ENCODE results near the gene RBM20. TPM values are rescaled to one million over a fixed set of nuclear protein-coding genes. Genes with fewer than 3 reads are reported as not detected.

The RBM20 gene
- total and polyA plus RNA-seq, 2 experiments from 2014 or later = not detected

DNA sequence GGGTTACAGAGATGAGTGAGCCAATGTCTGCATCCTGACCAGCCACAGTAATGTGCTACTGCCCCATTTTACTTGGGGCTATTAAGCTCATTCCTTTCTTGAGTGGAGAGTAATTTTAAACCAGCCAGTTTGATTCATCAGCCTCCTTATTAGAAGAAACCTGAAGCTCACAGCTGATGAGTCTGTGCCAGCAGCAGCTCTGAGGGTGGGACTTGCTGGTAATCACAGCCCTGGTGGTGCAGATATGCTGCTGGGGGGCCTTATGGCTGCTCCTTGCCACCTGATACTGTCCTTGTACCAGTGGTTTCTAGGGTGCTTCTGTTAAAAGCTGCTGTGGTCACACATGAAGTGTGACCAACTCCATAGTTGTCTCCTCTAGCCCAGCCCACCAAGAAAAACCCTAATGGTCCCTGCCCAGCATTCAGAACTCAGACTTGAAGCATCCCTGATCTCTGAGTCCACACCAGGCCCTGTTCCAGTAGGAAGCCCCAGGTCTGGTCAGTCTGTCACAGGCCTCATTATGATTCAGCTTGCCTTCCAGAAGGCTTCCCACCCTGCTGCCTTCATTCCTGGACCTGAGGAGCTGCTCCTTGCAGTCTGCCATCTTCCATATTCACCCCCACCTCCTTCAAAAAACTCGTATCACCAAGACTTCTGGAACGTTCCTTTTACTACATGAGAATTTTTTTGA lies 28.9 kb upstream of the RBM20 start:
- H3K27ac ChIP-seq = no peak overlapping the region
- H4K20me1 ChIP-seq (ENCODE audit: insufficient read depth) = no peaks in the 10 kb centered on the region
- H2AFZ ChIP-seq = 0 out of 2 replicates have a peak overlapping the region, but pooled peaks have one; percentile 1
- in situ Hi-C loops (cut with MboI) = loop anchor here (25.0 kb wide), 1 partner anchor 272 kb away; no protein-coding TSS in a partner anchor
- TF ChIP-seq EZH2 (IDR thresholded peaks at IDR 0.05; ENCODE audit: insufficient read depth, poor library complexity, severe bottlenecking) (no peak), EZH2phosphoT487 (IDR thresholded peaks at IDR 0.05; ENCODE audit: insufficient read depth, low read depth) (no peak)
- H3K9ac ChIP-seq = no peak overlapping the region
- no peaks in the 10 kb centered on the region for H3K9me3 ChIP-seq (ENCODE audit: low read depth)
- no peak overlapping the region for H3K4me3 ChIP-seq
- H3K4me2 ChIP-seq (ENCODE audit: unreplicated experiment) = no peak overlapping the region
- H3K9me2 ChIP-seq (ENCODE audit: insufficient read depth) = no peaks in the 10 kb centered on the region
- no peaks in the 10 kb centered on the region for H3K79me2 ChIP-seq (ENCODE audit: insufficient read depth)
- H3K27me3 ChIP-seq (replicated peaks; ENCODE audit: insufficient read depth) = no peaks in the 10 kb centered on the region
- H3K4me1 ChIP-seq (ENCODE audit: insufficient read depth) = peaks cover 11% of the 10 kb centered on the region; the same call in 1 of the 2 replicates
- H3K36me3 ChIP-seq (ENCODE audit: low read depth) = no peaks in the 10 kb centered on the region
- 63 to 69% methylated on average over 2 of the region's 2 CpGs for WGBS, 2 experiments (ENCODE audit: low coverage in 1 of 2, low lambda C conversion rate in 2 of 2, missing lambda C conversion rate in 2 of 2)
- no peaks in the 10 kb centered on the region for H3F3A ChIP-seq (ENCODE audit: insufficient read depth)
- DNase-seq = peak; percentile 48

DNA sequence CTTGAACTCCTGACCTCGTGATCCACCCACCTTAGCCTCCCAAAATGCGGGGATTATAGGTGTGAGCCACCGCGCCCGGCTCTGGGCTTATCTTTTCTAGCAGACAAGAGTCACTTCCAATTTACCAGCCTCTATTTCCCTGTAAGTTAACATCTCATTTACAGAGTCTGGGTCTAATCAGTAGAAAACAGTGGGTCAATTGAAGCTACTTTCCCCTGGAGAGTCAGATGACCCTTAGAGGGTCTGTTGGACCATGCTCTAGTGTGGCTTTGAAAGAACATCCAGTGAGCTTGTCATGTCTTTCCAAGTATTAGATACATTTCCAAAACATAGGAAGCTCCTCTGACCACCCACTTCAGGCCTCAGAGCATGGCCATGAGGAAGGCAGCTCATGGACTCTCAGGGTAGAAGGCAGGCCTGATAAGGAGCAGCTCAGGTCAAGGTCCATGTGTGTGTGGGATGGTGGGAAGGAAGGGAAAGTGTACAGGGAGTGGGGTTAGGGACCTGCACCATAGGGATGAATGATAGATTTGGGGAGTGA lies 27.6 kb upstream of the RBM20 start:
- Histone ChIP-seq H2AFZ (no peak overlapping the region), H3K9ac (no peak overlapping the region), H3K4me1 (ENCODE audit: insufficient read depth) (peaks cover 11% of the 10 kb centered on the region; the same call in 1 of the 2 replicates), H3K9me3 (ENCODE audit: low read depth) (no peaks in the 10 kb centered on the region), H3K36me3 (ENCODE audit: low read depth) (no peaks in the 10 kb centered on the region), H3K27ac (no peak overlapping the region), H3K27me3 (replicated peaks; ENCODE audit: insufficient read depth) (no peaks in the 10 kb centered on the region), H3K4me2 (ENCODE audit: unreplicated experiment) (no peak overlapping the region), H3K79me2 (ENCODE audit: insufficient read depth) (no peaks in the 10 kb centered on the region), H4K20me1 (ENCODE audit: insufficient read depth) (no peaks in the 10 kb centered on the region), H3K4me3 (no peak overlapping the region), H3K9me2 (ENCODE audit: insufficient read depth) (no peaks in the 10 kb centered on the region), H3F3A (ENCODE audit: insufficient read depth) (no peaks in the 10 kb centered on the region)
- no peak for DNase-seq
- in situ Hi-C loops (cut with MboI) = loop anchor here (25.0 kb wide), 1 partner anchor 271 kb away; no protein-coding TSS in a partner anchor
- WGBS, 2 experiments (ENCODE audit: low coverage in 1 of 2, low lambda C conversion rate in 2 of 2, missing lambda C conversion rate in 2 of 2) = 82 to 83% methylated on average over 5 of the region's 5 CpGs
- TF ChIP-seq EZH2 (IDR thresholded peaks at IDR 0.05; ENCODE audit: insufficient read depth, poor library complexity, severe bottlenecking) = no peak
- TF ChIP-seq EZH2phosphoT487 (IDR thresholded peaks at IDR 0.05; ENCODE audit: insufficient read depth, low read depth) = no peak

DNA sequence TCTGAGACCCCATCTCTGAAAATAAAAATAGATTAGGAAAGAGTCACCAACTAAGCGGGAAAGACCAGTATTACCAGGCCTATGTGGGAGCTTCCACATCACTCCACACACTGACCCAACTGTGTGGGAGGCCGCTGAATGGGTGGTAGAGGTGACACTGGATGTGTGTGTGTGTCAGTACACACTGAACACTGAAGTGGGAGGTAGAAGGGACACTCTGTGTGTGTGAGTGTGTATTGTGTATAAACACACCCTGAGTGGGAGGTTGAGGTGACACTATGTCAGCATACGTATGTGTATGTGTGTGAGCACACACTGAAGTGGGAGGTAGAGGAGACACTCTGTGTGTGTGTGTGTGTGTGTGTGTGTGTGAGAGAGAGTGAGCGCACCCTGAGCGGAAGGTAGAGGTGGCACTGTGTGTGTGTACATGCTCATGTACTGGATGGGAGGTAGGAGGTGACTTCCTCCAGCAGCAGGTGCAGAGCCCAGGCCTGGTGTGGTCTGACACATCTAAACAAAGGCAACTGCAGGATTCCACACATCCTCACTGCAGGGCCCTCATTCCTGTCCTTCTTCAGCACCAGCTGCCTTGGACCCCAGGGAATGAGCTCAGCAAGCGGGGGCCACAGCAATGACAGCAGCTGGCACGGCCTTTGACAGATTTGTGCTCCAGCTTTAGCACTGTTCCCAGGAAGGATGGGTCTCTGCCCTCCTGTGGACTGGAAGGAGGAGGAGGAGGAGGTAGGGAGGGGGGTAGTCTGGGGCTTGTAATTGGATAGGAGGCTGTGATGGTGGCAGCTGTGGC lies 26.5 kb upstream of the RBM20 start:
- Histone ChIP-seq H3K27me3 (replicated peaks; ENCODE audit: insufficient read depth) (no peaks in the 10 kb centered on the region), H3K79me2 (ENCODE audit: insufficient read depth) (no peaks in the 10 kb centered on the region), H3F3A (ENCODE audit: insufficient read depth) (no peaks in the 10 kb centered on the region), H2AFZ (no peak overlapping the region), H3K9ac (no peak overlapping the region), H3K4me1 (ENCODE audit: insufficient read depth) (peaks cover 11% of the 10 kb centered on the region; the same call in 1 of the 2 replicates), H4K20me1 (ENCODE audit: insufficient read depth) (no peaks in the 10 kb centered on the region), H3K4me3 (no peak overlapping the region), H3K36me3 (ENCODE audit: low read depth) (no peaks in the 10 kb centered on the region), H3K27ac (no peak overlapping the region), H3K9me2 (ENCODE audit: insufficient read depth) (no peaks in the 10 kb centered on the region), H3K4me2 (ENCODE audit: unreplicated experiment) (no peak overlapping the region), H3K9me3 (ENCODE audit: low read depth) (no peaks in the 10 kb centered on the region)
- no peak for DNase-seq
- in situ Hi-C loops (cut with MboI) = loop anchor here (25.0 kb wide), 1 partner anchor 270 kb away; no protein-coding TSS in a partner anchor
- WGBS, 2 experiments (ENCODE audit: low coverage in 1 of 2, low lambda C conversion rate in 2 of 2, missing lambda C conversion rate in 2 of 2) = 90 to 95% methylated on average over 7 of the region's 7 CpGs
- no peak for TF ChIP-seq EZH2 (IDR thresholded peaks at IDR 0.05; ENCODE audit: insufficient read depth, poor library complexity, severe bottlenecking)
- TF ChIP-seq EZH2phosphoT487 (IDR thresholded peaks at IDR 0.05; ENCODE audit: insufficient read depth, low read depth) = no peak

DNA sequence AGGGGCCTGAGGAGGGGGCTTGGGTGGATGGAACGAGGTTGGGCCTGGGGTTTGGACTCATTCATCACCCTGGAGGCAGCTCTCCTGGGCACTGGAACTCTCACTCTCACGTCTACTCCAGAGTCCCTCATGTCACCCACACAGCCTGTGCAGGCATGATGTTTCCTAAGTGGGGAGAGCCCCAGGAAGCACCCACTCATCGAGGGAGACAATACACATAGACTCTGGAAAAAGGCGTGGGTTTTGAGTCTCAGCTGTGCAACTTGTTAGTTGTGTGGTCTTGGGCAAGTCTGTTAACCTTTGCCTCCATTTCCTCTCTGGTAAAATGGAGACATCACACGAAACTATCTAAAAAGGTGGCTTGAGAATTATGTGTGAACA lies 25.9 kb upstream of the RBM20 start:
- H3K27me3 ChIP-seq (replicated peaks; ENCODE audit: insufficient read depth) = no peaks in the 10 kb centered on the region
- no peaks in the 10 kb centered on the region for H3K9me3 ChIP-seq (ENCODE audit: low read depth)
- H3K79me2 ChIP-seq (ENCODE audit: insufficient read depth) = no peaks in the 10 kb centered on the region
- WGBS, 2 experiments (ENCODE audit: low coverage in 1 of 2, low lambda C conversion rate in 2 of 2, missing lambda C conversion rate in 2 of 2) = 47 to 50% methylated on average over 4 to 5 of the region's 5 CpGs
- H3F3A ChIP-seq (ENCODE audit: insufficient read depth) = no peaks in the 10 kb centered on the region
- H2AFZ ChIP-seq = no peak overlapping the region
- H3K36me3 ChIP-seq (ENCODE audit: low read depth) = no peaks in the 10 kb centered on the region
- no peak for TF ChIP-seq EZH2 (IDR thresholded peaks at IDR 0.05; ENCODE audit: insufficient read depth, poor library complexity, severe bottlenecking)
- no peak for TF ChIP-seq EZH2phosphoT487 (IDR thresholded peaks at IDR 0.05; ENCODE audit: insufficient read depth, low read depth)
- no peaks in the 10 kb centered on the region for H3K9me2 ChIP-seq (ENCODE audit: insufficient read depth)
- no peak overlapping the region for H3K4me2 ChIP-seq (ENCODE audit: unreplicated experiment)
- H4K20me1 ChIP-seq (ENCODE audit: insufficient read depth) = no peaks in the 10 kb centered on the region
- no peak overlapping the region for H3K4me3 ChIP-seq
- no peak overlapping the region for H3K27ac ChIP-seq
- peaks cover 11% of the 10 kb centered on the region; the same call in 1 of the 2 replicates for H3K4me1 ChIP-seq (ENCODE audit: insufficient read depth)
- DNase-seq = no peak
- no peak overlapping the region for H3K9ac ChIP-seq
- in situ Hi-C loops (cut with MboI) = loop anchor here (25.0 kb wide), 1 partner anchor 269 kb away; no protein-coding TSS in a partner anchor
